ENCODE measurements around the gene ADCY1. TPM values are rescaled to one million over a fixed set of nuclear protein-coding genes. Genes with fewer than 3 reads are reported as not detected.

Gene ADCY1
- total RNA-seq, 1 donor, result under 0.01 TPM

GRCh38 chr7:45649560-45650346 is 75.6 kb downstream of the ADCY1 start:
- no peak for DNase-seq (ENCODE audit: low read depth in 2 of 3, low spot score in 2 of 3)

- DNase-seq (ENCODE audit: low read depth in 2 of 3, low spot score in 2 of 3), result no peak
These were observed 76.5 kb downstream of the ADCY1 start for GRCh38 chr7:45650404-45651394.

- DNase-seq (ENCODE audit: low read depth in 2 of 3, low spot score in 2 of 3), result no peak
These were observed 77.4 kb downstream of the ADCY1 start for GRCh38 chr7:45651540-45651939.

DNA sequence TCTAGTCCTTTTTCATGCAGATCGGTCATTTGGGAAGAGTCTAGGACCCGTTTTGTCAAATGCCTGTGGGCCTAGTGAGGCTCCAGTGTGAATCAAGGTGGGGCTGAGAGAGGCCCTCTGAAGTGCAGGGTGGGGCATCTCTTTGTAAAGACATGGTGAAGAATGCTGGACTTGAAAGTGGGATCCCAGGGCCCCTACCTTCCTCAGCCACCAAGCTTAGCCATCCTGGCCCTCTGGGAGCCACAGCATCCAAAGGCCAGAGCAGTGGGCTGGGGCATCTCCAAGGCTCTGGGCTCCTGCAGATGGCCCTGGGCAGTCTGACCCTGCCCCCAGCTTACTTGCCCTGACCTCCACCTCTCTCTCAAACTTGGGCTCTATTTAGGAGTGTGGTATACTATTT is 78.5 kb downstream of the ADCY1 start:
- no peak for DNase-seq (ENCODE audit: low read depth in 2 of 3, low spot score in 2 of 3)

GRCh38 chr7:45653209-45653907 is 79.2 kb downstream of the ADCY1 start:
- DNase-seq (ENCODE audit: low read depth in 2 of 3, low spot score in 2 of 3), result no peak

DNA sequence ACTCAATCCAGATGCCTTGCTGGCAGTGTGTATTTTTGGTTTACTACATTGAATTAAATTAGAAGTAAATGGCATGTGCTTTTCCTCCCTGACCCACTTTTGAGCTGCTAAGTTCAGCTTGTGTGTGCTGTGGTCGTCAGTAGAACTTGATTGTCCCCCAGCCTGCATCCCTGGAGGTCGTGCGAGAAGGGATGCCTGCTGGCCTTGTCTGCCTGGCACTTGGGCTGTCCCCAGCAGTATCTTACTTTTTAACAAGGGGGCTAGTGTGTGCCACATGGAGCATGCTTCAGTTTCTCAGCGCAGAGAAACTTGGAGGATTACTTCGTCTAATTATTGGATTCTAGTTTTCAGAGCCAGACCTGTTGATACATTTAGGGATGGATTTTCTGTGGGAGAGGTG is 80.2 kb downstream of the ADCY1 start:
- no peak for DNase-seq (ENCODE audit: low read depth in 2 of 3, low spot score in 2 of 3)

GRCh38 chr7:45655539-45655938 is 81.4 kb downstream of the ADCY1 start:
- no peak for DNase-seq (ENCODE audit: low read depth in 2 of 3, low spot score in 2 of 3)

DNA sequence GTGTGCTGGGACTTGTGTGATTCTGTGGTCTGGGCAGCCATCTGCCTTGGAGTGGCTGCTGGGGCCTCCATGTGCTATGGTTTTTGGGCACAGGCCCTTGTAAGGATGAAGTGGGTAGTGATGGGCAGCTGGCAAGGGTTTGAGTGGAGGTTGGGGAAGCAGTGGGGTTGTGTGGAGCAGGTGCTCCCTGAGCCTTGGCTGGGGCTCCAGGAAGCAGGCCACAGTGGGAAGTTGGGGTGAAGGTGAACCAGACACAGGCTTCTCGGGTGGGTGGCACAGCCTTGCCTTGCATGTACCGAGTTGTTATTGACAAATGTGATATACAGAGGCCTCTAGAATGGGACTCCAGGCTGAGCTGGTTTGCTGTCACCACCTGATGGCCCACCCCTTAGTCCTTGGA is 82.3 kb downstream of the ADCY1 start:
- no peak for DNase-seq (ENCODE audit: low read depth in 2 of 3, low spot score in 2 of 3)

- no peak for DNase-seq (ENCODE audit: low read depth in 2 of 3, low spot score in 2 of 3)
These were observed 83.1 kb downstream of the ADCY1 start for GRCh38 chr7:45657136-45657889.

GRCh38 chr7:45657890-45658715 is 83.9 kb downstream of the ADCY1 start:
- DNase-seq (ENCODE audit: low read depth in 2 of 3, low spot score in 2 of 3), result no peak

GRCh38 chr7:45658716-45659495 is 84.7 kb downstream of the ADCY1 start:
- no peak for DNase-seq (ENCODE audit: low read depth in 2 of 3, low spot score in 2 of 3)

GRCh38 chr7:45659496-45660139 is 85.5 kb downstream of the ADCY1 start:
- DNase-seq (ENCODE audit: low read depth in 2 of 3, low spot score in 2 of 3), result no peak

- DNase-seq (ENCODE audit: low read depth in 2 of 3, low spot score in 2 of 3), result no peak
These were observed 86.2 kb downstream of the ADCY1 start for GRCh38 chr7:45660201-45660900.

GRCh38 chr7:45660901-45661211 is 86.7 kb downstream of the ADCY1 start:
- no peak for DNase-seq (ENCODE audit: low read depth in 2 of 3, low spot score in 2 of 3)

- DNase-seq (ENCODE audit: low read depth in 2 of 3, low spot score in 2 of 3), result no peak
These were observed 87.3 kb downstream of the ADCY1 start for GRCh38 chr7:45661302-45661995.

GRCh38 chr7:45662018-45662417 is 87.8 kb downstream of the ADCY1 start:
- DNase-seq (ENCODE audit: low read depth in 2 of 3, low spot score in 2 of 3), result no peak

DNA sequence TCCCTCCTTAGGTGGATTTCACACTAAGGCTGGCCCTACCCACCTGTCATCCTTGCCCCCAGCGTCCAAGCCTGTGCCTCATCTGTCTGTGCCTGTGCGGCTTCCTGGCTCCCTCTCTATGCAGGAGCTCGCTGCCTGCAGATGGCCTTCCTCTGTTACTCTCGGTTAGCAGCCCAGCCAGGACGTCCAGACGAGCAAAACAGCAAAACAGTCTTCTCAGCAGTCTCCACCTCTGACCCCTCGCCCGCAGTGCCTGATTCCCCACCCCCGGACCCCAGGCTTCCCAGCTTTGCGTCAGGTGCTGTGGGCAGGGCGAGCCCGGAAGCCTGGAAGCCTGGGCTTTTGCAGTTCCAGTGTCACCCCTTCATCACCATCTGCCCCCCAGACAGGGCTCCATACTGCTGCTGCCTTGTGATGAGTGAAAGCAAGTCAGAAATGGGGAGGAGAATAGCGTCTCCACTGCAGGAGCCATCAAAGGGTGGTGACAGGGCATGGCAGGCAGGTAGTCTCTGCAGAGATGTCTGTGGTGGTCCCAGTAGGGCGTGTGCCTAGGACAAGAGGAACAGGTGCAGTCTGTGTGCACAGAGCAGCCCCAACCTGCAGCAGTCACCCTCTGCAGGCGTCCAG is 88.5 kb downstream of the ADCY1 start:
- DNase-seq (ENCODE audit: low read depth in 2 of 3, low spot score in 2 of 3), result no peak

All from hematopoietic multipotent progenitor cell (in vitro differentiated cells).